ENCODE results near the gene TOX2. TPM values are rescaled to one million over a fixed set of nuclear protein-coding genes. Genes with fewer than 3 reads are reported as not detected.

The TOX2 gene
- total RNA-seq, 2 donors from 2014 or later, result 4.0 to 6.1 TPM

- no peak for TF ChIP-seq CTCF (IDR thresholded peaks at IDR 0.05)
- Histone ChIP-seq H3K9me3 (no peaks in the 10 kb centered on the region), H3K9ac (ENCODE audit: low read depth in 2 of 2, low read length in 2 of 2) (no peak overlapping the region), H3K4me3 (no peak overlapping the region), H3K27me3 (no peaks in the 10 kb centered on the region), H3K27ac (no peak overlapping the region), H3K36me3 (no peaks in the 10 kb centered on the region), H3K4me1 (no peaks in the 10 kb centered on the region)
- intact Hi-C loops (cut with DNase I), result no loop called here
- no peak for DNase-seq
Observed at GRCh38 chr20:44085616-44086434, 171.2 kb downstream of the TOX2 start.

GRCh38 chr20:44087051-44087856 lies 172.6 kb downstream of the TOX2 start:
- H3K27ac ChIP-seq, result no peak overlapping the region
- no peak overlapping the region for H3K4me3 ChIP-seq
- no peak for TF ChIP-seq CTCF (IDR thresholded peaks at IDR 0.05)
- no peaks in the 10 kb centered on the region for H3K27me3 ChIP-seq
- no peak overlapping the region for H3K9ac ChIP-seq (ENCODE audit: low read depth in 2 of 2, low read length in 2 of 2)
- intact Hi-C loops (cut with DNase I), result no loop called here
- H3K4me1 ChIP-seq, result no peaks in the 10 kb centered on the region
- no peaks in the 10 kb centered on the region for H3K36me3 ChIP-seq
- DNase-seq, result no peak
- H3K9me3 ChIP-seq, result no peaks in the 10 kb centered on the region

GRCh38 chr20:44087857-44088120 lies 173.1 kb downstream of the TOX2 start:
- no peak overlapping the region for H3K27ac ChIP-seq
- no peaks in the 10 kb centered on the region for H3K9me3 ChIP-seq
- no peak for TF ChIP-seq CTCF (IDR thresholded peaks at IDR 0.05)
- H3K9ac ChIP-seq (ENCODE audit: low read depth in 2 of 2, low read length in 2 of 2), result no peak overlapping the region
- intact Hi-C loops (cut with DNase I), result no loop called here
- no peaks in the 10 kb centered on the region for H3K4me1 ChIP-seq
- no peaks in the 10 kb centered on the region for H3K27me3 ChIP-seq
- H3K4me3 ChIP-seq, result no peak overlapping the region
- DNase-seq, result no peak
- H3K36me3 ChIP-seq, result no peaks in the 10 kb centered on the region

DNA sequence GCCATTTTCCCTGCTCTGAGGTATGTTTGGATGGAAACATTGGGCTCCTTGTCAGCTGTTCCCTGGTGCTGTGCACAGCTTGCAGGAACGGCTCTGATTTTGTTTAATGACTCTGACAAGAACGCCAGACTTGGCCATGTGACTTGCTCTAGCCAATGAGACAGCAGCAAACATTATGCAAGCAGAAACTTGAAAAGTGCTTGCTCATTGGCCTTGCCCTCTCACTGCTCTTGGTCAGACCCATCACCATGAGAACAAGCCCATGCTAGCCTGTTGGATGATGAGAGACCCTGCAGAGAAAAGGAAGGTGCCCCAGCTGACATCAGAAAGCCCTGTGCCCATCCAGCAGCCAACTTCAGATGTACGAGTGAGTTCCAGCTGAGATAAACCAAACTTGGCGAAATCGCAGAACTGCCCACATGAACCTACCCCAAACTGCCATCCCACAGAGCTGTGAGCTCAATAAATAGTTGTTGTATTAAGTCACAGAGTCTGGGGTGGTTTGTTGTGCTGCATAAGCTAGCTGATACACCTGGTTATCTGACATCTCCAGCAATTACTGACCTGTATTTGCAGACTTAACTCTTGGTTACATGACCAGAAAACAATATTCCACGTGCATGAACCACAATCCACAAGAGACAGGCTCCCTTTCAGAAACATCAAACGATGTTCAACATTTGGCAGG lies 175.5 kb downstream of the TOX2 start:
- H3K4me1 ChIP-seq, result no peaks in the 10 kb centered on the region
- H3K9me3 ChIP-seq, result no peaks in the 10 kb centered on the region
- intact Hi-C loops (cut with DNase I), result loop anchor here (5.0 to 10.0 kb wide), 2 partner anchors 553 to 645 kb away; no protein-coding TSS in a partner anchor
- peak; percentile 41 for DNase-seq
- no peaks in the 10 kb centered on the region for H3K27me3 ChIP-seq
- no peak for TF ChIP-seq CTCF (IDR thresholded peaks at IDR 0.05)
- H3K4me3 ChIP-seq, result no peak overlapping the region
- H3K9ac ChIP-seq (ENCODE audit: low read depth in 2 of 2, low read length in 2 of 2), result no peak overlapping the region
- no peak overlapping the region for H3K27ac ChIP-seq
- no peaks in the 10 kb centered on the region for H3K36me3 ChIP-seq

- no peak for TF ChIP-seq CTCF (IDR thresholded peaks at IDR 0.05)
- no peak for DNase-seq
- no peak overlapping the region for H3K4me3 ChIP-seq
- no peaks in the 10 kb centered on the region for H3K4me1 ChIP-seq
- no peak overlapping the region for H3K27ac ChIP-seq
- H3K9me3 ChIP-seq, result no peaks in the 10 kb centered on the region
- intact Hi-C loops (cut with DNase I), result loop anchor here (5.0 to 10.0 kb wide), 2 partner anchors 554 to 646 kb away; no protein-coding TSS in a partner anchor
- H3K36me3 ChIP-seq, result no peaks in the 10 kb centered on the region
- no peak overlapping the region for H3K9ac ChIP-seq (ENCODE audit: low read depth in 2 of 2, low read length in 2 of 2)
- H3K27me3 ChIP-seq, result no peaks in the 10 kb centered on the region
Observed at GRCh38 chr20:44091026-44091425, 176.4 kb downstream of the TOX2 start.
